Vagina (tissue), 2 donors: Measurements from ENCODE around the gene SLC39A11. TPM values are rescaled to one million over a fixed set of nuclear protein-coding genes. Genes with fewer than 3 reads are reported as not detected.

Experiments used
- DNase-seq, 2 donors: peaks; one replicate each; pipeline ENCODE4 v3.0.0-alpha.2; 2017; ENCODE audit errors: extremely low spot score in 2 of 2
- H3K27ac ChIP-seq: fragments of 200-600 bp; sonication (generic); one replicate; pipeline ENCODE4 v1.5.1; 2019
- H3K27me3 ChIP-seq: fragments of 200-600 bp; sonication (generic); one replicate; pipeline ENCODE4 v1.5.1; 2019
- H3K36me3 ChIP-seq, 2 donors: fragments of 200-600 bp; sonication (generic); one replicate each; pipeline ENCODE4 v1.5.1; 2017 to 2019
- H3K4me1 ChIP-seq: fragments of 200-600 bp; sonication (generic); one replicate; pipeline ENCODE4 v1.5.1; 2019
- H3K4me3 ChIP-seq, 2 donors: fragments of 200-600 bp; sonication (generic); 1 replicate in 1 of 2; 2 replicates in 1 of 2; pipeline ENCODE4 v1.5.1; 2016 to 2019
- H3K9me3 ChIP-seq: fragments of 200-600 bp; sonication (generic); one replicate; pipeline ENCODE4 v1.5.1; 2019
- POLR2A ChIP-seq, 2 donors: fragments of 450-650 bp; IDR thresholded peaks; one replicate each; pipeline ENCODE4 v1.6.1; 2017; ENCODE audit warnings: antibody characterized with exemption in 2 of 2, mild to moderate bottlenecking in 2 of 2, moderate library complexity in 2 of 2
- POLR2AphosphoS5 ChIP-seq, 2 donors: sonication (generic); formaldehyde crosslinking; IDR thresholded peaks; one replicate each; pipeline ENCODE4 v1.9.0; 2017; ENCODE audit warnings: antibody characterized with exemption in 2 of 2, mild to moderate bottlenecking in 2 of 2, low read depth in 1 of 2; ENCODE audit not compliant: insufficient read depth in 1 of 2
- intact Hi-C: fragments of 100-400 bp; cut with DNase I; formaldehyde crosslinking; loops from one replicate; pipeline ENCODE4 v1.15.1; 2023
- total RNA-seq: library from RNA; depleted of rRNA; stranded (reverse); fragments of >200 nt; gene quantifications from one replicate; pipeline ENCODE4 v1.2.3, GENCODE V29; 2016
- TF ChIP-seq, protein P1 (sequence below), 3 experiments: fragments of 450-650 bp in 2 of 3; fragments of 200-600 bp in 1 of 3; sonication (generic) in 1 of 3; IDR thresholded peaks; one replicate each; pipeline ENCODE4 v1.5.1; 2017 to 2019; ENCODE audit warnings: antibody characterized with exemption in 3 of 3, mild to moderate bottlenecking in 2 of 3, moderate library complexity in 2 of 3

Gene SLC39A11
- total RNA-seq, 1 donor from 2014 or later: 22.6 TPM

DNA sequence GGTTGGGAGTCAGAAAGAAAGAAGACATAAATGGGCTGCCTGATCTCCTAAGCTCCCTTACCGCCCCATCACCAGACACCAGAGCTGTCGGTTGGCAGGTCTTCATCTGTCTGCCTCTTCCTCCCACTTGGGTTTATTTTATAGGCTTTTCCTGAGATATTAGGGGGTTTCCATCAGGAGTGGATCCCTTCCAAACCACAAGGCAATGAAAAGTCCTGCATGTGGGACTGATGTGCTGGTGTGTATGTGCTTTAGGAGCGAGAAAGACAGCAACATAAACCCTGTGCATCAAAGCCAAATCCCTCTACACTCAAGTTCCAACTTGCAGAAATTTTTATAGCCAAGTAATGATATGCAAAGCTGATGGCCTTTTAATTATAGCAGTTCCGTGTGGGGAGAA is 389.5 kb downstream of the SLC39A11 start:
- Histone ChIP-seq H3K4me3 (no peak overlapping the region), H3K27ac (no peak overlapping the region), H3K4me1 (peaks cover 24% of the 10 kb centered on the region), H3K9me3 (no peaks in the 10 kb centered on the region), H3K27me3 (no peaks in the 10 kb centered on the region), H3K36me3 (no peaks in the 10 kb centered on the region)
- no peak for DNase-seq
- intact Hi-C loops: no loop called here
- TF ChIP-seq POLR2AphosphoS5 (IDR thresholded peaks at IDR 0.05; ENCODE audit: insufficient read depth in 1 of 2, low read depth in 1 of 2): no peak
- no peak for TF ChIP-seq POLR2A (IDR thresholded peaks at IDR 0.05)
- TF ChIP-seq, protein P1, sequence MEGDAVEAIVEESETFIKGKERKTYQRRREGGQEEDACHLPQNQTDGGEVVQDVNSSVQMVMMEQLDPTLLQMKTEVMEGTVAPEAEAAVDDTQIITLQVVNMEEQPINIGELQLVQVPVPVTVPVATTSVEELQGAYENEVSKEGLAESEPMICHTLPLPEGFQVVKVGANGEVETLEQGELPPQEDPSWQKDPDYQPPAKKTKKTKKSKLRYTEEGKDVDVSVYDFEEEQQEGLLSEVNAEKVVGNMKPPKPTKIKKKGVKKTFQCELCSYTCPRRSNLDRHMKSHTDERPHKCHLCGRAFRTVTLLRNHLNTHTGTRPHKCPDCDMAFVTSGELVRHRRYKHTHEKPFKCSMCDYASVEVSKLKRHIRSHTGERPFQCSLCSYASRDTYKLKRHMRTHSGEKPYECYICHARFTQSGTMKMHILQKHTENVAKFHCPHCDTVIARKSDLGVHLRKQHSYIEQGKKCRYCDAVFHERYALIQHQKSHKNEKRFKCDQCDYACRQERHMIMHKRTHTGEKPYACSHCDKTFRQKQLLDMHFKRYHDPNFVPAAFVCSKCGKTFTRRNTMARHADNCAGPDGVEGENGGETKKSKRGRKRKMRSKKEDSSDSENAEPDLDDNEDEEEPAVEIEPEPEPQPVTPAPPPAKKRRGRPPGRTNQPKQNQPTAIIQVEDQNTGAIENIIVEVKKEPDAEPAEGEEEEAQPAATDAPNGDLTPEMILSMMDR (IDR thresholded peaks at IDR 0.05): no peak

DNA sequence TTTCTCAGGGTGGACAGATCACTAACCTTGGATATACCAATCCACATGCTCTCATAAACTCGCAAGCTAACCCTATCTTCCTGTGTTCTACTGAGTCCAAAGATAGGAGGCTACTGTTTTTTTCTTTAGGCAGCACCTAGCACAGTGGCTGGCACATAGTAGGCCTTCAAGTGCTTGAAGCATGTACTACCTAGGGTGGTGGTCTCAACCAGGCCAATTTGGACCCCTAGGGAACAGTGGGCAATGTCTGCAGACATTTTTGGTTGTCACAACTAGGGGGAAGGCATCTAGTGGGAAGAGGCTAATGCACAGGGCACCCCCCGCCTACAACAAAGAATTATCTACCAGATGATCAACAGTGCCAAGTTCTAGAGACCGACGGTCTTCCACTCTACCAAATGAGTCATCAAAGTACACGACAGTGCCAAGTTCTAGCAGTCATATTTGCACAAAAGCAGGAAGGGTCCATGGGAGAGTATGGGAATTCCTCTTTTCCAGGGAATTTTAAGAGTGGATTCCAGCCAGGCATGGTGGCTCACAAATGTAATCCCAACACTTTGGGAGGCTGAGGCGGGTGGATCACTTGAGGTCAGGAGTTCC is 390.3 kb downstream of the SLC39A11 start:
- TF ChIP-seq POLR2A (IDR thresholded peaks at IDR 0.05): no peak
- peaks cover 24% of the 10 kb centered on the region for H3K4me1 ChIP-seq
- H3K36me3 ChIP-seq: no peaks in the 10 kb centered on the region
- H3K27me3 ChIP-seq: no peaks in the 10 kb centered on the region
- intact Hi-C loops: no loop called here
- no peak overlapping the region for H3K4me3 ChIP-seq
- no peak overlapping the region for H3K27ac ChIP-seq
- no peak for DNase-seq
- no peaks in the 10 kb centered on the region for H3K9me3 ChIP-seq

DNA sequence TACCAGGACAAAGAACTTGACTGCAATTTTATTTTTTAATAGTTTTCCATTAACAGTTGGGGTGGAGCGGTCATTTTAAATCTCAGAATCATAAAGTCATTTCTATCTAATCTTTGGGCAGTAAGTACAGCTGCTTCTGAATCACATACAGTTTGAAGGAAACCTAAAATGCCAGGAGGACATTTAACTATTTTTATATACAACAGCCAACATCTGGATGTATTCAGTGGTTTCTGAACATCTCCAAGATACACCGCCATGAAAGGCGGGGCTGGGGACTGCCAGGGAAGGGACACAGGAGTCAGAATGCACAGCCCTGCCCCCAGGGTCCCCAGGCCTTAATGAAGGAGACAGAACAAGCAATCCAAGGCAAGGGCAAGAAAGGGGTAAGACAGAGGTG is 392.3 kb downstream of the SLC39A11 start:
- no peak overlapping the region for H3K4me3 ChIP-seq
- no peak overlapping the region for H3K27ac ChIP-seq
- intact Hi-C loops: no loop called here
- H3K9me3 ChIP-seq: no peaks in the 10 kb centered on the region
- H3K4me1 ChIP-seq: peaks cover 24% of the 10 kb centered on the region
- no peaks in the 10 kb centered on the region for H3K36me3 ChIP-seq
- DNase-seq: no peak
- TF ChIP-seq POLR2A (IDR thresholded peaks at IDR 0.05) (no peak), POLR2AphosphoS5 (IDR thresholded peaks at IDR 0.05; ENCODE audit: insufficient read depth in 1 of 2, low read depth in 1 of 2) (no peak)
- TF ChIP-seq, protein P1 (IDR thresholded peaks at IDR 0.05): no peak
- H3K27me3 ChIP-seq: no peaks in the 10 kb centered on the region

DNA sequence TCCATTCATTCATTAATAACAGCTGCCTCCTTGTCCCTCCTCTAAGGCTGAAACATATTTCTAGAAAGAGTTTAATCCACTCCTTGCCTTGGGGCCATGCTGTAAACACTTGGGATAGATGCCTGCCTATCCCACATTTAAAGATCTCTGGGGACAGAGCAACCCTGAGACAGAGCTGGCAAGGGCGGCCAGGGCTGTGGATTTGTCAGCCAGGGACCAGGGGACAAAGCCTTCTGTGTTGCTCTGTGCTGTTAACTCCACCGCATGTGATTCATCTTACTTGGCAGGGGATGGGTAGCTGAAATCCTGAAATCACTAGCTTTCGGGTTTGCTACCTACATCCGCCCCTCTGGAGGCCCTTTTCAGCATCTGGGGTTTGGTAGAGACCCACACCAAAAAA is 392.9 kb downstream of the SLC39A11 start:
- Histone ChIP-seq H3K4me1 (peaks cover 24% of the 10 kb centered on the region), H3K9me3 (no peaks in the 10 kb centered on the region), H3K27me3 (no peaks in the 10 kb centered on the region), H3K27ac (no peak overlapping the region), H3K4me3 (no peak overlapping the region), H3K36me3 (no peaks in the 10 kb centered on the region)
- intact Hi-C loops: no loop called here
- DNase-seq: no peak
- TF ChIP-seq POLR2AphosphoS5 (IDR thresholded peaks at IDR 0.05; ENCODE audit: insufficient read depth in 1 of 2, low read depth in 1 of 2) (no peak), POLR2A (IDR thresholded peaks at IDR 0.05) (no peak)
- TF ChIP-seq, protein P1 (IDR thresholded peaks at IDR 0.05): no peak

DNA sequence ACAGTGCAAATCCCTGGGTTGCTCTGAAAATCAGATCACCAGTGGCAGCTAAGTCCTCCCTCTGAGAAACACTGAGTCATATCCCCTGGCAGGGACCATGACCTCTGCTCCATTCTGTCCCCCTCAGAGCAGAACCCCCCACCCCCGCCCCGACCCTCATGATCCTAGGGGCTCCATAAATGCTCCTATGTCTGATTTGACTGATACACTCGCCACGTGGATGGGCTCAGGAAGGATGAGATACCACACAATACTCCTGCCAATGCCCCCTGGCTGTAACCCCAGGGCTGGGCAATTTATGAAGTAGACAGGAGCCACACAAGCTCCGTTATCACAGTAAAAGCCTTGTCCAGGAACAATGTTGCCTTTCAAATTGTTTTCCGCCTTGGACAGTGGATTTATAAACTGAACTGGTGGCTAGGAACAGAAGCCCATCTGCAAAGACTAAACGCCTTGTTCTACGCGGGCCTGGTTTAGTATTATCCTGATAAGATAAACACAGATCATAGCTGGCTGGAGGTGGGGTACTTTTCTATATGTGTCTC is 394.8 kb downstream of the SLC39A11 start:
- no peak overlapping the region for H3K4me3 ChIP-seq
- H3K36me3 ChIP-seq: no peaks in the 10 kb centered on the region
- H3K4me1 ChIP-seq: peaks cover 20% of the 10 kb centered on the region
- DNase-seq: no peak
- no peaks in the 10 kb centered on the region for H3K27me3 ChIP-seq
- TF ChIP-seq POLR2A (IDR thresholded peaks at IDR 0.05): no peak
- TF ChIP-seq POLR2AphosphoS5 (IDR thresholded peaks at IDR 0.05; ENCODE audit: insufficient read depth in 1 of 2, low read depth in 1 of 2): no peak
- TF ChIP-seq, protein P1 (IDR thresholded peaks at IDR 0.05): no peak
- no peaks in the 10 kb centered on the region for H3K9me3 ChIP-seq
- no peak overlapping the region for H3K27ac ChIP-seq
- intact Hi-C loops: no loop called here
